ENCODE data around the gene S100A7A. TPM values are rescaled to one million over a fixed set of nuclear protein-coding genes. Genes with fewer than 3 reads are reported as not detected.

Gene S100A7A
- total and polyA plus RNA-seq, 2 donors (not counting 1 experiment from before 2014, with no cell fraction given), result not detected

DNA sequence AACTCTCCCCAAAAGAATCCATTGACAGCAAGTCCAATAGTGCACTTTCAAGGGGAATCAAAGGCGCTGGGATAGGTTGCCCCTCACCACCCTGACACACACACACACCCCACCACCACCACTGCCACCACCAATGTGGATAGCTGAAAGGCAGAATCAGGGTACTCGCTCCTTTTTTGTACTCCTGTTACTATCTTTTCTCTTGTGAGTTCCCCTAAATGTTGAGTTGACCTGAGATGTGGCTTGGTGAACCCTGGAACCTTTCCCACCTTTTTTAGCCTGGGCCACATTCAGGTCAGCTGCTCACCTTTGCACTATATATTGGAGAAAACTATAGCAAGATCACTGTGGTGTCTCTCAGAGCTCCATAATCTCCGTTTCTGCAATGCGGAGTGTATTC, 29.3 kb upstream of the S100A7A start:
- Histone ChIP-seq H3K4me1 (ENCODE audit: control insufficient read depth in 2 of 2, insufficient read depth in 2 of 2, low read length in 2 of 2) (no peaks in the 10 kb centered on the region), H2AFZ (ENCODE audit: insufficient read depth, low read depth, low read length, poor library complexity, severe bottlenecking) (no peak overlapping the region), H3K4me2 (replicated peaks; ENCODE audit: low read depth, low read length, poor library complexity, severe bottlenecking) (no peak overlapping the region), H3K4me3 (ENCODE audit: control extremely low read depth in 1 of 5, extremely low read depth in 1 of 5, insufficient read depth in 1 of 5, low read depth in 2 of 5, low read length in 4 of 5) (no peak overlapping the region), H3K36me3 (replicated peaks in 1 of 2; ENCODE audit: control extremely low read depth in 1 of 2, control insufficient read depth in 1 of 2, extremely low read depth in 1 of 2, insufficient read depth in 2 of 2, low read length in 1 of 2) (no peaks in the 10 kb centered on the region), H3K9me3 (ENCODE audit: control extremely low read depth in 1 of 3, control insufficient read depth in 2 of 3, insufficient read depth in 1 of 3, low read length in 2 of 3) (no peaks in the 10 kb centered on the region), H3K27ac (ENCODE audit: low read length in 2 of 2) (no peak overlapping the region), H3K27me3 (replicated peaks in 1 of 4; ENCODE audit: control extremely low read depth in 1 of 4, control insufficient read depth in 3 of 4, insufficient read depth in 4 of 4, low read length in 3 of 4) (peaks cover 0 to 4% (median 0%) of the 10 kb centered on the region in 4 experiments), H3K79me2 (ENCODE audit: control insufficient read depth, insufficient read depth, low read length) (no peaks in the 10 kb centered on the region), H4K20me1 (ENCODE audit: control insufficient read depth, insufficient read depth, low read length, poor library complexity, severe bottlenecking) (no peaks in the 10 kb centered on the region), H3K9ac (ENCODE audit: low read length) (no peak overlapping the region)
- H3K27me3 Mint-ChIP-seq, result peaks cover 33% of the 10 kb centered on the region
- POLR2A ChIA-PET, result no interaction called here
- no peak overlapping the region for H3K27ac Mint-ChIP-seq
- no CpG with 5 or more reads among the region's 4 CpGs for WGBS (ENCODE audit: insufficient coverage)
- DNase-seq, result no peak
- ATAC-seq (ENCODE audit: low read depth), result no peak
- CTCF ChIA-PET, result no interaction called here
- no peak for TF ChIP-seq EZH2 (IDR thresholded peaks at IDR 0.05; ENCODE audit: borderline replicate concordance, insufficient read depth, low read depth, low read length, poor library complexity, severe bottlenecking)
- TF ChIP-seq, protein P1, sequence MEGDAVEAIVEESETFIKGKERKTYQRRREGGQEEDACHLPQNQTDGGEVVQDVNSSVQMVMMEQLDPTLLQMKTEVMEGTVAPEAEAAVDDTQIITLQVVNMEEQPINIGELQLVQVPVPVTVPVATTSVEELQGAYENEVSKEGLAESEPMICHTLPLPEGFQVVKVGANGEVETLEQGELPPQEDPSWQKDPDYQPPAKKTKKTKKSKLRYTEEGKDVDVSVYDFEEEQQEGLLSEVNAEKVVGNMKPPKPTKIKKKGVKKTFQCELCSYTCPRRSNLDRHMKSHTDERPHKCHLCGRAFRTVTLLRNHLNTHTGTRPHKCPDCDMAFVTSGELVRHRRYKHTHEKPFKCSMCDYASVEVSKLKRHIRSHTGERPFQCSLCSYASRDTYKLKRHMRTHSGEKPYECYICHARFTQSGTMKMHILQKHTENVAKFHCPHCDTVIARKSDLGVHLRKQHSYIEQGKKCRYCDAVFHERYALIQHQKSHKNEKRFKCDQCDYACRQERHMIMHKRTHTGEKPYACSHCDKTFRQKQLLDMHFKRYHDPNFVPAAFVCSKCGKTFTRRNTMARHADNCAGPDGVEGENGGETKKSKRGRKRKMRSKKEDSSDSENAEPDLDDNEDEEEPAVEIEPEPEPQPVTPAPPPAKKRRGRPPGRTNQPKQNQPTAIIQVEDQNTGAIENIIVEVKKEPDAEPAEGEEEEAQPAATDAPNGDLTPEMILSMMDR (IDR thresholded peaks at IDR 0.05), result no peak
- no peaks in the 10 kb centered on the region for H3K4me1 Mint-ChIP-seq
- no peaks in the 10 kb centered on the region for H3K9me3 Mint-ChIP-seq (ENCODE audit: insufficient read depth)
- intact Hi-C loops (cut with micrococcal nuclease), result no loop called here
- no peak overlapping the region for H3K4me3 Mint-ChIP-seq

DNA sequence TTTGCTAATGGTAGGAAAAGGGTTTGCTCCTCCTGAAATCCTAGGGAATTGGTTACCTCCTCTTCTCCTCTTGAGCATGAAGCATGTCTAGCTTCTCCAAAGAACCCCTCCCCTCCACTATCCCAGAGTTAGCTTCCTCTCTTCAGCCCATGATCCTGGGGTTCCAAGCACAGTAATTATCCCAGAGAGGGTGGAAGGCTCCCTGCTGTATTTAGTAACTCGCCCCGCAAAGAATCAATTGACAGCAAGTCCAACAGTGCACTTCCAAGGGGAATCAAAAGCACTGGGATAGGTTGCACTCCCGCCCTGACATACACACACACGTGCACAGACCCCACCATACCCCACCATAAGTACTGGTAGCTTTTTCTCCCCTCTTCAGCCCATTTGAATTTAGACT, 28.5 kb upstream of the S100A7A start:
- Mint-ChIP-seq H3K9me3 (ENCODE audit: insufficient read depth) (no peaks in the 10 kb centered on the region), H3K27me3 (peaks cover 30% of the 10 kb centered on the region), H3K4me3 (no peak overlapping the region), H3K4me1 (no peaks in the 10 kb centered on the region), H3K27ac (no peak overlapping the region)
- Histone ChIP-seq H3K4me2 (replicated peaks; ENCODE audit: low read depth, low read length, poor library complexity, severe bottlenecking) (no peak overlapping the region), H2AFZ (ENCODE audit: insufficient read depth, low read depth, low read length, poor library complexity, severe bottlenecking) (no peak overlapping the region), H3K4me3 (ENCODE audit: control extremely low read depth in 1 of 5, extremely low read depth in 1 of 5, insufficient read depth in 1 of 5, low read depth in 2 of 5, low read length in 4 of 5) (no peak overlapping the region), H3K79me2 (ENCODE audit: control insufficient read depth, insufficient read depth, low read length) (no peaks in the 10 kb centered on the region), H4K20me1 (ENCODE audit: control insufficient read depth, insufficient read depth, low read length, poor library complexity, severe bottlenecking) (no peaks in the 10 kb centered on the region), H3K4me1 (ENCODE audit: control insufficient read depth in 2 of 2, insufficient read depth in 2 of 2, low read length in 2 of 2) (no peaks in the 10 kb centered on the region), H3K9me3 (ENCODE audit: control extremely low read depth in 1 of 3, control insufficient read depth in 2 of 3, insufficient read depth in 1 of 3, low read length in 2 of 3) (no peaks in the 10 kb centered on the region), H3K27ac (ENCODE audit: low read length in 2 of 2) (no peak overlapping the region), H3K9ac (ENCODE audit: low read length) (no peak overlapping the region), H3K27me3 (replicated peaks in 1 of 4; ENCODE audit: control extremely low read depth in 1 of 4, control insufficient read depth in 3 of 4, insufficient read depth in 4 of 4, low read length in 3 of 4) (peaks cover 0 to 5% (median 0%) of the 10 kb centered on the region in 4 experiments), H3K36me3 (replicated peaks in 1 of 2; ENCODE audit: control extremely low read depth in 1 of 2, control insufficient read depth in 1 of 2, extremely low read depth in 1 of 2, insufficient read depth in 2 of 2, low read length in 1 of 2) (no peaks in the 10 kb centered on the region)
- POLR2A ChIA-PET, result no interaction called here
- WGBS (ENCODE audit: insufficient coverage), result 95% methylated on average over 2 of the region's 4 CpGs
- no peak for ATAC-seq (ENCODE audit: low read depth)
- CTCF ChIA-PET, result no interaction called here
- TF ChIP-seq, protein P1 (IDR thresholded peaks at IDR 0.05), result no peak
- TF ChIP-seq EZH2 (IDR thresholded peaks at IDR 0.05; ENCODE audit: borderline replicate concordance, insufficient read depth, low read depth, low read length, poor library complexity, severe bottlenecking), result no peak
- DNase-seq, result no peak
- intact Hi-C loops (cut with micrococcal nuclease), result no loop called here

Measured in B cell (primary cell).